Nephron progenitor cell (in vitro differentiated cells): ENCODE results near the gene FAM221B.
A peak's percentile ranks its signal among the peaks of the same experiment; 100 is the strongest.

Experiments
- DNase-seq: peaks from one replicate; pipeline ENCODE4 v3.0.0; 2021
- H3K27ac Mint-ChIP-seq: 2 replicates; pipeline ENCODE4 v1.8.0; 2021; ENCODE audit warnings: mild to moderate bottlenecking, moderate library complexity, mixed read lengths
- H3K27me3 Mint-ChIP-seq: 2 replicates; pipeline ENCODE4 v1.8.0; 2021; ENCODE audit warnings: mild to moderate bottlenecking, low read depth, mixed read lengths; ENCODE audit not compliant: poor library complexity
- H3K36me3 Mint-ChIP-seq: 2 replicates; pipeline ENCODE4 v1.8.0; 2021; ENCODE audit warnings: low read depth, mixed read lengths
- H3K4me1 Mint-ChIP-seq: 2 replicates; pipeline ENCODE4 v1.8.0; 2021; ENCODE audit warnings: mixed read lengths
- H3K4me3 Mint-ChIP-seq: 2 replicates; pipeline ENCODE4 v1.8.0; 2021; ENCODE audit warnings: mild to moderate bottlenecking, moderate library complexity, mixed read lengths
- H3K9me3 Mint-ChIP-seq: 2 replicates; pipeline ENCODE4 v1.8.0; 2021; ENCODE audit warnings: mild to moderate bottlenecking, moderate library complexity, mixed read lengths
- TF ChIP-seq, protein P1 (sequence below): fragments of 200-600 bp; sonication (generic); IDR thresholded peaks from 2 replicates; pipeline ENCODE4 v1.5.0; 2021; ENCODE audit warnings: antibody characterized with exemption

Gene FAM221B

DNA sequence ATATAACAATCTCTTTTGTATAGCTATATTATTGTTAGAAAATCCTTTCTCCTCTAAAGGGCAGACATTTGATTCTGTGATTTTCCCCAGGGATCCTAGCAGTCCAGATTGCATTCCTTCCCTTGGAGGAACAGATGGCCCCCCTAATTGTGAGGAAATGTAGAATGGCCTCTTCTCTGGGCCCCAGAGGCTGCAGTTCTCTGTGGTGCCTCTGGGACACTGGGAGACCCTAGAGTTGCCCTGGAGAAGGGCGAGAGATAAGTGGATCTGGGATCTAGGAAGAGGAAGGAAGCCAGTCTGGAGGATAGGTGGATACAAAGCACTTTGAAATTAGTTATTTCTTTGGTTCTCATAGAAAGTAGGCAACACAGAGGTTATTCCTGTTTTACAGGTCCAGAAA, 11.8 kb downstream of the FAM221B start:
- no peak overlapping the region for H3K27ac Mint-ChIP-seq
- peaks cover 3% of the 10 kb centered on the region for H3K9me3 Mint-ChIP-seq
- no peak for DNase-seq
- H3K27me3 Mint-ChIP-seq, result peaks cover 14% of the 10 kb centered on the region
- peaks cover 40% of the 10 kb centered on the region for H3K4me1 Mint-ChIP-seq
- no peaks in the 10 kb centered on the region for H3K36me3 Mint-ChIP-seq
- TF ChIP-seq, protein P1, sequence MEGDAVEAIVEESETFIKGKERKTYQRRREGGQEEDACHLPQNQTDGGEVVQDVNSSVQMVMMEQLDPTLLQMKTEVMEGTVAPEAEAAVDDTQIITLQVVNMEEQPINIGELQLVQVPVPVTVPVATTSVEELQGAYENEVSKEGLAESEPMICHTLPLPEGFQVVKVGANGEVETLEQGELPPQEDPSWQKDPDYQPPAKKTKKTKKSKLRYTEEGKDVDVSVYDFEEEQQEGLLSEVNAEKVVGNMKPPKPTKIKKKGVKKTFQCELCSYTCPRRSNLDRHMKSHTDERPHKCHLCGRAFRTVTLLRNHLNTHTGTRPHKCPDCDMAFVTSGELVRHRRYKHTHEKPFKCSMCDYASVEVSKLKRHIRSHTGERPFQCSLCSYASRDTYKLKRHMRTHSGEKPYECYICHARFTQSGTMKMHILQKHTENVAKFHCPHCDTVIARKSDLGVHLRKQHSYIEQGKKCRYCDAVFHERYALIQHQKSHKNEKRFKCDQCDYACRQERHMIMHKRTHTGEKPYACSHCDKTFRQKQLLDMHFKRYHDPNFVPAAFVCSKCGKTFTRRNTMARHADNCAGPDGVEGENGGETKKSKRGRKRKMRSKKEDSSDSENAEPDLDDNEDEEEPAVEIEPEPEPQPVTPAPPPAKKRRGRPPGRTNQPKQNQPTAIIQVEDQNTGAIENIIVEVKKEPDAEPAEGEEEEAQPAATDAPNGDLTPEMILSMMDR, result no peak
- H3K4me3 Mint-ChIP-seq, result peak overlapping the region; percentile 19

DNA sequence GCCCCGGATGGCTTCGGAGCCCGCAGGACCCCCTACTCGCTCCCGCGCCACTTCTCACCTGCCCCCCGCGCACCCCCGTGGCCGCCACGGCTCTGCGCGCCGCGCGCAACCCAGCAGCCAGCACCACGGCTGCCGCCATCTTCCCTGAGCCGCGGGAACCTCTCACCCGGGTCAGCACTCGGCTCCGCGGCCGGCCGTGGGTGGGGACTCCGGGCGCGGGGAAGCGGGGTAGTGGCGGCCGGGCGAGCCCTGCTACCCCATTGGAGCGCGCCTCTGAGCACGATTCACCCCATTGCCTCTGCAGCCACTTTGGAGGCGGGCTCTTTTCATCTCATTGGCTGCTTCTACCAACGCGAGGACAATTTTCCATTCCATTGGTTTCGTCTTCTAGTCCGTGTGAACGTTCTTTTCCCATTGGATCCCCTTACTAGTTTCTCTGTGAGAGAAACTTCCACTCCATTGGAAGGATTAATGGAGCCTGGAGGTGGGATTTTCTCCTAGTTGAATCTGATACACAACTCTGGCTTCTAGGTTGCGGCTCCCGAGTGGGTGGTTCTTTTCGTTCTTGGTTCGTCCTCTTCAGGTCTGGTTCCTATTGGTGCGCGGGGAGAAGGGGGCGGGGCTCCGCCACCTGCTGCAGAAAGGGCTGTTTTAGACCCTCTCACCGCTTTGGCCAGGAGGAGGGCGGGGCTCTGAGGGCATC, 13.5 kb downstream of the FAM221B start, which contains the start of gene HINT2:
HINT2 (minus strand) TSS at position 202 of the 703 bp plus-strand sequence; CDS start at position 139, 63 bp downstream.
- H3K27ac Mint-ChIP-seq, result peak within 1 kb of the TSS; percentile 98
- peaks cover 11% of the 10 kb centered on the region for H3K27me3 Mint-ChIP-seq
- H3K4me1 Mint-ChIP-seq, result peaks cover 41% of the 10 kb centered on the region
- TF ChIP-seq, protein P1, result no peak
- H3K36me3 Mint-ChIP-seq, result no peaks in the 10 kb centered on the region
- H3K4me3 Mint-ChIP-seq, result peak within 1 kb of the TSS; percentile 88
- peaks cover 3% of the 10 kb centered on the region for H3K9me3 Mint-ChIP-seq
- DNase-seq, result peak; percentile 96

DNA sequence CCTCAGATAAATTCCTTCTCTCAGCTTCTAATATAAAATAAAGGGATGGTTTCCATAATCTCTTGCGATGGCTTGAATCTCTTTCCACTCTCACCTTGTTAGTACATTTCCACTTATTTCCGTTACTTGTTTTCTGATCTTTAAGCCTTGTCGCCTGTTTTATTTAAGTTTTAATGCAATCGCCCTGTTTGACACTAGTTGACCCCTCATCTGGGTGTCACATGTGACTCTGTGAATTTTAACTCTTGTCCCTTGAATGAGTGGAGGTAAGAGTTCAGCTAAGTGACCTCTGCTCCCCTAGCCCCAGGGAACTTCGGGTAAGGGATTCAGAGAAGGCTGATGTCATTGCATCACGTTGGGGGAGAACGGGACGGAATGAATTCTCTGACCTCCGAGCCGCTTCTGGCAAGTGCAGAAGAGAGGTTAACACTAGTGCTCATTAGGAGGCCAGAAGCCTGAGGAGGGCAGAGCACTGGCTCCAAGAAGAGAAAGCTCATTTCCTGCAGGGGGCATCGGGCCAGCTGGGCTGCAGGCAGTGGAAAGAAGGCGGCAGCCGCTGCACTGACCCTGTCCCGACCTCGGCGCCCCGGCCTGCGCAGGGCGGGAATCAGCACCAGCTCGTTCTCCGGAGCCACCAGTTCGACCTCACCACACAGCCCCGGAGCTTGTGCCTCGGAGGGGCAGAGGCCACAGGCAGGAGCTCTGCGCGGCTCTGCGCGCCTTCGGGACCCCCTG, 14.3 kb downstream of the FAM221B start:
- Mint-ChIP-seq H3K27ac (peak overlapping the region; percentile 96), H3K9me3 (peaks cover 3% of the 10 kb centered on the region)
- DNase-seq, result peak; percentile 67

DNA sequence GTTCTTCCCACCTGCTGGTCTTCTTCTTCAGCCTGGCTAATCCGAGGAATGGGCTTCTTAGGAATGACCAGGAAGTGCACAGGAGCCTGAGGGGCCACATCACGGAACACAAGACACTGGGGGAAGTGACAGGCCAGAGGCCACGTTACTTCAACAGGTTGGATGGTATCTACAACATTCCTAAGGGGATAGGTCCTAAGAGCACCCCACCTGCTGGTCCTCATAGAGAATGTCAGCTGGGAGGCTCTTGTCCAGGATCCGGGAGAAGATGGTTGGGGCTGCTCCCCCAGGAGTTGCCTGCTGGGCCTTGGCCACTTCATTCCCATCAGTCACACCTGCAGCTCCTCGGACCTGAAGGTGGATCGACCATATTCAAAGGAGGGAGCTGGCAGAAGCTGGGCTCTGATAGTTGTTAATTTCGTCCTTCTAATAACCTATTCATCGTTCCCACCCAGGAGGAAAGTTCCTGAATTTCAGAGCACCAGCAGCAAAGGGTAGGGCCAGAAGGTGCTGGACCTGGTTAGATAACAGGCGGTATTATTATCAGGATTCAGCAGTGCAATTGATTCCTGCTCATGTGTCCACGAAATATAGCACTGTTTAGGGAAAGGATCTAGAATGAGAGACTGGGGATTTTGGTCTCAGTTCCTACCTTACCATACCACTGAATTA, 15.0 kb downstream of the FAM221B start:
- TF ChIP-seq, protein P1, result no peak
- H3K4me1 Mint-ChIP-seq, result peaks cover 41% of the 10 kb centered on the region
- peaks cover 11% of the 10 kb centered on the region for H3K27me3 Mint-ChIP-seq
- H3K27ac Mint-ChIP-seq, result peak overlapping the region; percentile 47
- no peaks in the 10 kb centered on the region for H3K36me3 Mint-ChIP-seq
- no peak for DNase-seq
- H3K9me3 Mint-ChIP-seq, result peaks cover 3% of the 10 kb centered on the region
- H3K4me3 Mint-ChIP-seq, result peak overlapping the region; percentile 88

More for the DNA sequence above, 14.3 kb downstream of the FAM221B start:
- peak overlapping the region; percentile 88 for H3K4me3 Mint-ChIP-seq
- H3K4me1 Mint-ChIP-seq, result peaks cover 41% of the 10 kb centered on the region
- TF ChIP-seq, protein P1, result peak; percentile 11
- H3K27me3 Mint-ChIP-seq, result peaks cover 11% of the 10 kb centered on the region
- no peaks in the 10 kb centered on the region for H3K36me3 Mint-ChIP-seq

DNA sequence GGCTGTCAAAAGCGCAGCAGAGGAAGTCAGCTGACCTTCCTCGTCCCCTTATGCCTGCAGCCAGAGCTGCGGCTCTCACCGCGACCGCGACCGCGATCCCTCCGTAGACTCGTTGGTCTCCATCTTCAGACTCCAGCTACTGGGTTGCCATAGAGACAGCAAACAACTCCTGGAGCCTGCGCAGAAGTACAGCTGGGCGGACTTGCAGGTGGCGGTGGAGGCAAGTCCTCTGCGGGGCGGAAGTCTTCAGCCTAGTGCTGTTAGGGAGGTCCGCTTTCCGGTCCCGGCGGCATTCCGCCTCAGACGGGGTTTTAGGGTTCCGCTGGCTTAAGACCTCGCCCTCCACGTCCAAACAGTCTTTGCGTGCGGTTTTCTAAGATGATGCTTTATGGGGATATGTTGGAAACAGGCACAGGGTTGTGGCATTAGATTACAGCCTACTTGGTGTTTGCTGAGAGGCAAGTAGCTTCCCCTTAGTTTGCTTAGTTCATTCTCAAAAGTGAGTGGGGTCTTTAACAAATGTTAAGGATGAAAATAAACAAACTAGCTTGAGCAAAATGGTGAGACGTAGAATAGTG, 16.4 kb downstream of the FAM221B start, which contains the start of gene SPAG8:
SPAG8 (minus strand) TSS at position 238 of the 578 bp plus-strand sequence; CDS start at position 123, 115 bp downstream.
- Mint-ChIP-seq H3K4me3 (peak within 1 kb of the TSS; percentile 83), H3K27ac (peak within 1 kb of the TSS; percentile 93), H3K9me3 (peaks cover 3% of the 10 kb centered on the region)

More for the DNA sequence above, 16.4 kb downstream of the FAM221B start, which contains the start of gene SPAG8:
- peak; percentile 85 for DNase-seq
- TF ChIP-seq, protein P1, result no peak
- H3K4me1 Mint-ChIP-seq, result peaks cover 37% of the 10 kb centered on the region
- H3K36me3 Mint-ChIP-seq, result peaks cover 11% of the 10 kb centered on the region
- H3K27me3 Mint-ChIP-seq, result peaks cover 3% of the 10 kb centered on the region
